Myocyte (in vitro differentiated cells): ENCODE measurements around the gene SMR3B. TPM values are rescaled to one million over a fixed set of nuclear protein-coding genes. Genes with fewer than 3 reads are reported as not detected.

ENCODE experiments used
- total RNA-seq: library from RNA; depleted of rRNA; stranded (reverse); fragments of >200 nt; gene quantifications from 2 replicates; pipeline ENCODE4 v1.2.3, GENCODE V29; 2014

SMR3B gene
- total RNA-seq, 1 donor from 2014 or later, result not detected

Other genes with a start within 250 kb of the SMR3B start
- gene PRR27, start 228.9 kb upstream of the SMR3B start, total RNA-seq, result not detected in 2 replicates
- gene ODAM, start 187.4 kb upstream of the SMR3B start, total RNA-seq, result not detected in 2 replicates
- not detected in 2 replicates for gene FDCSP, start 157.0 kb upstream of the SMR3B start, total RNA-seq
- not detected in 2 replicates for gene CSN3, start 140.5 kb upstream of the SMR3B start, total RNA-seq
- not detected in 2 replicates for gene CABS1, start 48.1 kb upstream of the SMR3B start, total RNA-seq
- not detected in 2 replicates for gene SMR3A, start 22.4 kb upstream of the SMR3B start, total RNA-seq
- not detected in 2 replicates for gene OPRPN, start 14.8 kb downstream of the SMR3B start, total RNA-seq
- gene MUC7, start 89.1 kb downstream of the SMR3B start, total RNA-seq, result not detected in 2 replicates
- gene AMTN, start 135.4 kb downstream of the SMR3B start, total RNA-seq, result not detected in 2 replicates
- not detected in 2 replicates for gene AMBN, start 209.1 kb downstream of the SMR3B start, total RNA-seq
- 0.21 and 0.83 TPM in 2 replicates for gene ENAM, start 245.6 kb downstream of the SMR3B start, total RNA-seq